Fibroblast of skin of back (primary cell): ENCODE measurements around the gene ITGA6.
"Not testable (repeated sequence)": the region's sequence is repeated elsewhere in the genome, so short reads cannot be mapped to it uniquely, and the experiment has no call there.

Experiments used
- DNase-seq: peaks from one replicate; pipeline ENCODE4 v3.0.0-alpha.2; 2013

Gene ITGA6

DNA sequence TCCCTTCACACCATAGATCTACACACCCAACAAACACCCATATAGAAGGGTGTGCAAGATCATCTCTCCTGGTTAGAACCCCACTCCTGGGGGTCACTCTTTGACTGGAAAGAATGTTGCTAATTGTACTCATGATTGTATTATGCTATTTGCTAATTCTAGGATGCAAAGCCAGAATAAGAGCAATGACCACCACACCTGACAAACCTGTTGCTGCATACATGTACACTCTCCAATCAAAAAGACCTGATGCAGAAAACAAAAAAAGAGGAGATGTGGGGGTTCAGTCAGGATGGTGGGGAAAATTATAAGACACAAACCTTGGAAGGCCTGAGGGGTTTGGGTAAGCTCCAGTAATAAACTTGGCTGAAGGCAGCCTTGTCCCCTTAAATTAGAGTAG, 91.6 kb downstream of the ITGA6 start:
- no peak for DNase-seq

GRCh38 chr2:172525601-172526000, 98.2 kb downstream of the ITGA6 start:
- no peak for DNase-seq

GRCh38 chr2:172531309-172531708, 103.9 kb downstream of the ITGA6 start:
- DNase-seq: no peak

- not testable (repeated sequence) for DNase-seq
Observed at GRCh38 chr2:172532461-172532860, 105.1 kb downstream of the ITGA6 start.

- no peak for DNase-seq
Observed at GRCh38 chr2:172533687-172534086, 106.3 kb downstream of the ITGA6 start.

DNA sequence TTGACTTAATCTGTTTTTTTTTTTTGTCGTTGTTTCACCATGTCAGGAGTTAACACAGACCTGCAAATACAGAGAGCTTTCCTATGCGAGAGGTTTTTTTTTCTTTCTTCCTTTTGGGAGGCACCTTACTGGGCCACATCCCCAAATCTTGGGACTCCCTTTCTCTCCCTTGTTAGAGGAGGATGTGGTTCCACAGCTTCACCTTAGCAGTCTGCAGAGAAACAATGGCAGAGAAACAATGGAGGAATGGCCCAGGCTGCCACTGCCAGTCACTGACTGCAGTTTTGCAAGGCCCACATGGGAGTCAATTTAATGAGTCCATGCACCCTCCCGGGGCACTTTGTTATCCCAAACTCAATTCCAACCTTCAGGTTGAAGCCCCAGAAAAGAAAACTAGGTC, 107.7 kb downstream of the ITGA6 start:
- no peak for DNase-seq

DNA sequence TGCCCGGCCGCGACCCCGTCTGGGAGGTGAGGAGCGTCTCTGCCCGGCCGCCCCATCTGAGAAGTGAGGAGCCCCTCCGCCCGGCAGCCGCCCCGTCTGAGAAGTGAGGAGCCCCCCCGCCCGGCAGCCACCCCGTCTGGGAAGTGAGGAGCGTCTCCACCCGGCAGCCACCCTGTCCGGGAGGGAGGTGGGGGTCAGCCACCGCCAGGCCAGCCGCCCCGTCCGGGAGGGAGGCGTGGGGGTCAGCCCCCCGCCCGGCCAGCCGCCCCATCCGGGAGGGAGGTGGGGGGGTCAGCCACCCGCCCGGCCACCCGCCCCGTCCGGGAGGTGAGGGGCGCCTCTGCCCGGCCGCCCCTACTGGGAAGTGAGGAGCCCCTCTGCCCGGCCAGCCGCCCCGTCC, 110.5 kb downstream of the ITGA6 start:
- not testable (repeated sequence) for DNase-seq

DNA sequence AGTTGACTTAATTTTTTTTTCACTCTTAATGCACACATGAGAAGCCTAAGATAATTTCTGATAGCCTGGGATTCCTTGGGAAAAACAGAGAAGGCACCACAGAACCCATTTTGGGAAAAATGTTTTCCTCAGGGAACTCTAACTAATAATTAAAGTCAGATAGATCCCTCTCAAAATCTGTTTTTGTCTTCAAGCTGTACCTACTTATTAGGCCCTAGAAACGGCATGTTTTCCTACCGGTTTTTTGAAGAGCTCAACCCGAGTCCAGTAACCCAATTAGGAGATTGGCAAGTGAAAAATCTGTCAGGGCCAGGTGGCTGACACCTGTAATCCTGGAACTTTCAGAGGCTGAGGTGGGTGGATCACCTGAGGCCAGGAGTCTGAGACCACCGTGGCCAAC, 112.4 kb downstream of the ITGA6 start:
- no peak for DNase-seq

GRCh38 chr2:172540421-172540820, 113.0 kb downstream of the ITGA6 start:
- DNase-seq: no peak

DNA sequence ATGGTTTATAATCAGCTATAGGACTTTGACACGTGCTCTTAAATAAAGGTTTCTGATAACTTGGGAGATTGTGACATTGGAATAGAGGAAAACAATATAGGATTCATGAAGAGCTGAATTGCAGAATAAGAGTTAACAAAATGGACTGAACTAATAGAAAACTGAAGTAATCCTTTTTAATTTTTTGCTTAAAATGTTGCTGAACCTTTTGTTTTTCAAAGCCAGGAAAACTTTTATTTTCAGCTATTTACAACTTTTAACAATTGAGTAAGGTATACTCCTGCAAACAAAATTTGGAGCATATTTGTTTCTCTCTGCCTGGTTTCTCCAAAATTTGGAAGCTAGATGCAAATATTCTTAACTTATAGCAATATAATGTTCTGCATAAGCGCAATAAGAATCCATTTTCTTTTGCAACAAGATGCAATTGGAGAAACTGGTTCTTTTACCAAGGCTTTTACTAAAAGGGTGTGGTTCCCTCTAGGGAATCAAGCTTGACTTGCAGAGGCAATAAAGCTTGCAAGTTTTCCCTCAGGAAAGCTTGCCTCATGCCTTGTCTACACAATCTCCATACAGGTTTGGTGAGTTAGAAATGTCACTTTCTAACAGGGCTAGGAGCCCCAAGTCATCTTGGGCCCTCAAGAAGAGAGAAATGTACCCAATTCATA, 118.2 kb downstream of the ITGA6 start:
- DNase-seq: no peak

DNA sequence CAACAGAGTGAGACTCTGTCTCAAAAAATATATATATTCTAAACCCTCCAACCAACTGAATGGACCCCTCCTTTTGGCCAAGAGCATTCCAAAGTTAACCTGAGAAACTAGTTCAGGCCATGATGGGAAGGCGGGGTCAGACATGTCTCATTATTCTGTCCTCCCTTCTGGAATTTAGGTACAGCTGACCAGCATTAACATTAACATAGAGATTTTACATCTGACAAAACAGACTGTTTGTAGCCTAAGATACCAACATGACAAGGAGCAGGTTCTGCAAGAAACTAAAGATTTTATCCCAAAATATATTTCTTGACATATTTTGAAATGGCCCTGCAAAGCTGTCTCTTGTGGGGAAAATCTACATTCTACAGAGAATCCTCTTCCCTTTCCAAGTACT, 121.7 kb downstream of the ITGA6 start:
- DNase-seq: no peak

- DNase-seq: not testable (repeated sequence)
Observed at GRCh38 chr2:172549802-172550201, 122.4 kb downstream of the ITGA6 start.

DNA sequence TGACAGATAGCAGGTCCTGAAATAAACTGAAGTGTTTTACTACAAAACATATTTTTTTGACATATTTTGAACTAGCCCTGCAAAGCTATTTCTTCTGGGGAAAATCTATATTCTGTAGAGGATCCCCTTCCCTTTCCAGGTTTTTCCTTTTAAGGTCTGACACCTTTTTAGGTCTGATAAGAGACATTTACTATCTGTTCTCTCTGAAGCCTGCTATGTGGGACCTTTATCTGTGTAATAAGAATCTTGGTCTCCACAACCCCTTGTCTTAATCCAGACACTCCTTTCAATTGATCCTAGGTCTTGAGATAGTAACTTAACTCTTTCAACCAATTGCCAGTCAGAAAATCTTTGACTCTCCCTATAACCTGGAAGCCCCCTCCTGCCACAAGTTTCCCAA, 123.0 kb downstream of the ITGA6 start:
- no peak for DNase-seq

GRCh38 chr2:172551271-172551670, 123.9 kb downstream of the ITGA6 start:
- DNase-seq: no peak

DNA sequence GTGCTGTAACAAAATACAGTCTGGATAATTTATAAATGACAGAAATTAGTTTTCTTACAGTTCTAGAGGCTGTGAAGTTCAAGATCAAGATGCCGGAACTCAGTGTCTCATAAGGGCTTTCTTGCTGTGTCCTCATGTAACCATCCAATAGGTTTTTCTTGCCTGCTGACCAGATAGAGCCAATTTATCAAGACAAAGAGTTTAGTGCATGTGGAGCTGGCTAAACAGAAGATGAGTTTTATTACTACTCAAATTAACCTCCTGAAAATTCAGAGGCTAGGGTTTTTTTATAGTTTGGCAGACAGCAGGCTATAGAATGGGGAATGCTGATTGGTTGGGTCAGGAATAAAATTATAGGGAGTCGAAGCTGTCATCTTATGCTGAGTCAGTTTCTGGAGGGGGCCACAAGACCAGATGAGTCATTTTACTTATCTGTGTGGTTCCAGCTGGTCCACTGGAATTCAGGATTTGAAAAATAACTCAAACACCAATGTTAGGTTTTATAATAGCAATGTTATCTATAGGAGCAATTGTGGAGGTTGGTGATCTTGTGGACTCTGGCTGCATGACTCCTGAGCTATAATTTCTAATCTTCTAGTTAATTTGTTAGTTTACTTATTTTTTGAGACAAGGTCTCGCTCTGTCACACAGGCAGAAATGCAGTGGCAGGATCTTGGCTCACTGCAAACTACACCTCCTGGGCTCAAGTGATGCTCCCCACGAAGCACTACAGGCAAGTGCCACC, 125.3 kb downstream of the ITGA6 start:
- peak; percentile 89 for DNase-seq

- DNase-seq: no peak
Observed at GRCh38 chr2:172554352-172555271, 127.2 kb downstream of the ITGA6 start.

DNA sequence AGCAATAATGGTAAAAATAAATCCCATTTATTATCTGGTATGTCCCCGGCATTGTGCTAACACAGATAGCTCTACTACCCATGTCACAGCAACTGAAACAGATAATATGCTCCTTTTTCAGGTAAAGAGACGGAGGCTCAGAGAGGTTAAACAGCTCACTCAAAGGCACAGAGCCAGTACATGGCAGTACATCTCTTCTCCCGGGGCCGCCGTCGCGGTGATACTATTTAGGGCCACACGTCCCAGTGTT, 127.8 kb downstream of the ITGA6 start:
- DNase-seq: no peak
